ENCODE measurements around the gene SERPINB1. TPM values are rescaled to one million over a fixed set of nuclear protein-coding genes. Genes with fewer than 3 reads are reported as not detected.

The SERPINB1 gene
- total and polyA plus RNA-seq, 12 donors, result 16.3 to 73.7 (median 21.2) TPM

DNA sequence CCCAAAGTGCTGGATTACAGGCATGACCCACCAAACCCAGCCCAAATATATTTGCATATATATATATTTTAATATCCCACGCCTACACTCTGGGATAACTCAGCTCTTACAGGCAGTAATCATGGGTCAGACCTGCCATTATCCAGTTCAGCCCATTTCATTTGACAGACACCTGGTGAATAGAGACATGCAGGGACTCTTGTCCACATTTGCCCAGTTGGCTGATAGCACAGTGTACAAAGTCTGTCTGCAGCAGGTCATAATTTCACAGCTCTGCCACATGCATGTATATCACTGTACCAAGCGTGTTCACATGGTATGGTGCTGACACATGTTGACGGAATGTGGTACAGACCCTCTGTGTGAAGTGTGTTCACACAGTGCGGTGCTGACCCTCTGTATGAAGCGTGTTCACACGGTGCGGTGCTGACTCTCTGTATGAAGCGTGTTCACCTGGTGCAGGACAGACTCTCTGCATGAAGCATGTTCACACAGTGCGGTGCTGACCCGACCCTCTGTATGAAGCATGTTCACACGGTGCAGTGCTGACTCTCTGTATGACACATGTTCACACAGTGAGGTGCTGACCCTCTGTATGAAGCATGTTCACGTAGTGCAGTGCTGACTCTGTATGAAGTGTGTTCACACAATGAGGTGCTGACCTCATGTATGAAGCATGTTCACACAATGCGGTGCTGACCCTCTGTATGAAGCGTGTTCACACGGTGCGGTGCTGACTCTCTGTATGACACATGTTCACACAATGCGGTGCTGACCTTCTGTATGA, 10.3 kb upstream of the SERPINB1 start:
- intact Hi-C loops (cut with DNase I), result loop anchor here in 6 of 10 donors (5.0 to 10.0 kb wide), 4 partner anchors 50 to 200 kb away; partner anchors contain the start of gene SERPINB9 (in 6 of the 6)
- 93 to 98% methylated on average over 17 of the region's 17 CpGs for WGBS, 2 donors
- H3K4me1 ChIP-seq, result peaks cover 9 to 52% (median 34%) of the 10 kb centered on the region in 9 donors
- H3K9me3 ChIP-seq, result no peaks in the 10 kb centered on the region
- H3K4me3 ChIP-seq, result no peak overlapping the region
- DNase-seq (no peak), ATAC-seq (no peak)
- TF ChIP-seq, protein P1, sequence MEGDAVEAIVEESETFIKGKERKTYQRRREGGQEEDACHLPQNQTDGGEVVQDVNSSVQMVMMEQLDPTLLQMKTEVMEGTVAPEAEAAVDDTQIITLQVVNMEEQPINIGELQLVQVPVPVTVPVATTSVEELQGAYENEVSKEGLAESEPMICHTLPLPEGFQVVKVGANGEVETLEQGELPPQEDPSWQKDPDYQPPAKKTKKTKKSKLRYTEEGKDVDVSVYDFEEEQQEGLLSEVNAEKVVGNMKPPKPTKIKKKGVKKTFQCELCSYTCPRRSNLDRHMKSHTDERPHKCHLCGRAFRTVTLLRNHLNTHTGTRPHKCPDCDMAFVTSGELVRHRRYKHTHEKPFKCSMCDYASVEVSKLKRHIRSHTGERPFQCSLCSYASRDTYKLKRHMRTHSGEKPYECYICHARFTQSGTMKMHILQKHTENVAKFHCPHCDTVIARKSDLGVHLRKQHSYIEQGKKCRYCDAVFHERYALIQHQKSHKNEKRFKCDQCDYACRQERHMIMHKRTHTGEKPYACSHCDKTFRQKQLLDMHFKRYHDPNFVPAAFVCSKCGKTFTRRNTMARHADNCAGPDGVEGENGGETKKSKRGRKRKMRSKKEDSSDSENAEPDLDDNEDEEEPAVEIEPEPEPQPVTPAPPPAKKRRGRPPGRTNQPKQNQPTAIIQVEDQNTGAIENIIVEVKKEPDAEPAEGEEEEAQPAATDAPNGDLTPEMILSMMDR (IDR thresholded peaks at IDR 0.05), result no peak
- H3K27ac ChIP-seq, result peak overlapping the region in 1 of 10 donors; percentile 64
- H3K27me3 ChIP-seq, result no peaks in the 10 kb centered on the region
- H3K36me3 ChIP-seq, result no peaks in the 10 kb centered on the region

DNA sequence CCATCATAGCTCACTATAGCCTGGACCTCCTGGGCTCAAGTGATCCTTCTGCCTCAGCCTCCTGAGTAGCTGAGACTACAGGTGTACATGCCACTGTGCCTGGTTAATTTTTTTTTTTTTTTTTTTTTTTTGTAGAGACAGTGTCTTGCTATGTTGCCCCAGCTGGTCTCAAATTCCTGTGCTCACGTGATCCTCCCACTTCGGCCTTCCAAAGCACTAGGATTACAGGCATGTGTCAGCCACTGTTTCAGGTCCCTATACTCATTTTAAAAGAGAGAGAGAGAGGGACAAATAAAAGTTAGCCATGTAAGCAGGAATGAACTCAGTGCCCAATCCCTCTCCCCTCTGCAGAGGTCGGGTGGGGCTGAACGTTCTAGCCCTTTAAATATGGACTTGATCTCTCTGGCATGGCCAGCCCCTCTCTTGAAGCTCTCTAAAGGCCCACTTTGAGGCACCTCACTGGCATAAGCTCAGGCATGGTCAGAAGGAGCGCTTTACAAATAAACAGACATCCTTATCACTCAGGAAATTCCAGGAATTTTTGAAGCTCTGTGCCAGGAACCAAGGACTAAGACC, 9.0 kb upstream of the SERPINB1 start:
- DNase-seq, result no peak
- 14% methylated on average over 5 of the region's 5 CpGs for WGBS, 2 donors
- Histone ChIP-seq H3K4me3 (no peak overlapping the region), H3K27me3 (no peaks in the 10 kb centered on the region), H3K36me3 (no peaks in the 10 kb centered on the region), H3K4me1 (peaks cover 13 to 52% (median 33%) of the 10 kb centered on the region in 9 donors), H3K9me3 (no peaks in the 10 kb centered on the region), H3K27ac (peak overlapping the region in 6 of 10 donors; percentile 13 to 64 (median 50))
- TF ChIP-seq, protein P1 (IDR thresholded peaks at IDR 0.05), result no peak
- ATAC-seq, result no peak
- intact Hi-C loops (cut with DNase I), result loop anchor here in 6 of 10 donors (5.0 to 10.0 kb wide), 4 partner anchors 52 to 202 kb away; partner anchors contain the start of gene SERPINB9 (in 6 of the 6)

DNA sequence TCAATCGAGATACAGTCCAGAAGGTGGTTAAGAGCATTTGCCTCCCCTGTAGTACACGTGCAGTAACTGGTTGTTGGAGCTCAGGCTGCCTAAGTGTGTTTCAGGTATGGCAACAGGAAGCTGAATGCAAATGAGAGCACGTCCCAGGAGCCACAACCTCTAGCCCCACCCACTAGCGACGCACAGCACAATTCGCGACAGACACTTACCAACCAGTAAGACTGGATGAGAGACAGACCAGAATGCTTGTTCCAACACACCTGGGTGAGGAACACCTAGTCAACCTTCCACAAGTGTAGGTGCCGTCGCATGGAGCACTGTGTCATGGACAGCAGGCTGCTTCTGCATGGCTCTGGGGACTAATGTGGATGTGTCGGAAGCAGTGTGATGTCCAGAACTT, 7.2 kb upstream of the SERPINB1 start:
- H3K9me3 ChIP-seq, result no peaks in the 10 kb centered on the region
- no peak for ATAC-seq
- TF ChIP-seq, protein P1 (IDR thresholded peaks at IDR 0.05), result no peak
- H3K4me1 ChIP-seq, result peaks cover 6 to 34% (median 22%) of the 10 kb centered on the region in 9 donors
- H3K36me3 ChIP-seq, result no peaks in the 10 kb centered on the region
- no peak for DNase-seq
- 83 to 86% methylated on average over 10 of the region's 10 CpGs for WGBS, 2 donors
- no peak overlapping the region for H3K27ac ChIP-seq
- intact Hi-C loops (cut with DNase I), result loop anchor here in 7 of 10 donors (2.0 to 10.0 kb wide), 8 partner anchors 63 to 208 kb away; no protein-coding TSS in a partner anchor
- H3K27me3 ChIP-seq, result no peaks in the 10 kb centered on the region
- no peak overlapping the region for H3K4me3 ChIP-seq

DNA sequence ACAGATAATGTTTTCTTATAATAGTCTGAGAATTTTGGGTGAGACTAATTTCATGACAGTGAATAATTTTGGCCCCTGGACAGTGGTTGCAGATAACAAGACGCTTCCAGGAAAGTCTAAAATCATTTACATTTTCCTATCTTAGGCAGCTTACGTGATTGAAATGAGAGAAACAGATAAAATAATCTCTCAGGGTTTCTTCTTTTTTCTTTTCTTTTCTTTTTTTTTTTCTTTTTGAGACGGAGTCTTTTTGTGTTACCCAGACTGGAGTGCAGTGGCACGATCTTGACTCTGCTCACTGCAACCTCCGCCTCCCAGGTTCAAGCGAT, 4.2 kb upstream of the SERPINB1 start:
- TF ChIP-seq, protein P1 (IDR thresholded peaks at IDR 0.05), result no peak
- intact Hi-C loops (cut with DNase I), result loop anchor here in 9 of 10 donors (1.0 to 10.0 kb wide), 11 partner anchors 66 to 211 kb away; no protein-coding TSS in a partner anchor
- Histone ChIP-seq H3K4me3 (peak overlapping the region in 1 of 10 donors; percentile 11), H3K9me3 (no peaks in the 10 kb centered on the region), H3K27me3 (no peaks in the 10 kb centered on the region), H3K4me1 (peaks cover 11 to 45% (median 28%) of the 10 kb centered on the region in 9 donors), H3K36me3 (no peaks in the 10 kb centered on the region), H3K27ac (peak overlapping the region in 6 of 10 donors; percentile 51 to 85 (median 74))
- no peak for ATAC-seq
- no peak for DNase-seq
- WGBS, 2 donors, result 61 to 65% methylated on average over 6 of the region's 6 CpGs
